ENCODE data around the gene MUCL3. TPM values are rescaled to one million over a fixed set of nuclear protein-coding genes. Genes with fewer than 3 reads are reported as not detected.
"Not testable (repeated sequence)": the region's sequence is repeated elsewhere in the genome, so short reads cannot be mapped to it uniquely, and the experiment has no call there.

Gene MUCL3
- total RNA-seq, 2 experiments from 2014 or later = not detected

DNA sequence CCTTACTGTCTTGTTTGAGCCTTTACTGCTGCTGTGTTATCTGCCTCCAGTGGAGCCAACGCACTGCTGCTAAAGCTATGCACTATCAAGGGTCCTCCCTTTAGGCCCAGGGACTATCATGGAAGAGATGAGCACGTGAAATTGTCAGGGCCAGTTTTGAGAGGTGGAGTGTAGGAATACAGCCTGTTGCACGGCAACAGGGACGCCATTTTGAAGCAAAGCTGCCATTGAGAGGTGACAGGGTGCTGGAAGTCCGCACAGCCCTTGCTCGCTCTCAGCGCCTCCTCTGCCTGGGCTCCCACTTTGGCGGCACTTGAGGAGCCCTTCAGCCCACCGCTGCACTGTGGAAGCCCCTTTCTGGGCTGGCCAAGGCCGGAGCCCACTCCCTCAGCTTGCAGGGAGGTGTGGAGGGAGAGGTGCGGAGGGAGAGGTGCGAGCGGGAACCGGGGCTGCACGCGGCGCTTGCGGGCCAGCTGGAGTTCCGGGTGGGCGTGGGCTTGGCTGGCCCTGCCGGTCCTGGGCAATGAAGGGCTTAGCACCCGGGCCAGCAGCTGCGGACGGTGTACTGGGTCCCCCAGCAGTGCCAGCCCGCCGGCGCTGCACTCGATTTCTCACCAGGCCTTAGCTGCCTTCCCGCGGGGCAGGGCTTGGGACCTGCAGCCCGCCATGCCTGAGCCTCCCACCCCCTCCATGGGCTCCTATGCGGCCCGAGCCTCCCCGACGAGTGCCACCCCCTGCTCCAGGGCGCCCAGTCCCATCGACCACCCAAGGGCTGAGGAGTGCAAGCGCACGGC, 59.5 kb downstream of the MUCL3 start:
- H3K9me3 Mint-ChIP-seq; H3K36me3 Mint-ChIP-seq (ENCODE audit: low read depth); POLR2A ChIA-PET; CTCF ChIA-PET; DNase-seq; H3K27ac Mint-ChIP-seq; H3K27me3 Mint-ChIP-seq; H3K4me3 Mint-ChIP-seq; H3K4me1 Mint-ChIP-seq: not testable (repeated sequence)

DNA sequence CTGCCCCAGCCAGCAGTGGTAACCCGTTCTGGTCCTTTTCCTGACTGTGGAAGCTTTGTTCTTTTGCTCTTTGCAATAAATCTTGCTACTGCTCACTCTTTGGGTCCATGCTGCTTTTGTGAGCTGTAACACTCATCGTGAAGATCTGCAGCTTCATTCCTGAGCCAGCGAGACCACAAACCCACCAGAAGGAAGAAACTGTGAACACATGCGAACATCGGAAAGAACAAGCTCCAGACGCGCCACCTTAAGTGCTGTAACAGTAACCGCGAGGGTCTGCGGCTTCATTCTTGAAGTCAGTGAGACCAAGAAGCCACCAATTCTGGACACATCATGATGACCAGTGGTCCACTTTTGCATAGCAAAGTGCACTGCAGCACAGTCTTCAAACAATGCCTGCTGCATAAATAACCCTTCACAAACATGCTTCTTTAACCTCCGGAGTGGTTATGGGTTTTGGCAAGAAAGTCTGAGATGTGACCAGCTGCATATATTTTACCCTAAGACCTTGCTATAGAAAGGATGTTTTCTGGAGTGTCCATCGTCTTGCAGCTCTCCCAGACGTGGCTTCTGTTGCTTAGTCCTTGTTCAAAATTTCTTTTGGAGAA, 60.6 kb downstream of the MUCL3 start:
- peaks cover 2% of the 10 kb centered on the region for H3K4me1 Mint-ChIP-seq
- H3K9me3 Mint-ChIP-seq = no peaks in the 10 kb centered on the region
- ChIA-PET POLR2A (no interaction called here), CTCF (no interaction called here)
- peaks cover 4% of the 10 kb centered on the region for H3K27me3 Mint-ChIP-seq
- no peak for DNase-seq
- H3K36me3 Mint-ChIP-seq (ENCODE audit: low read depth) = no peaks in the 10 kb centered on the region
- no peak overlapping the region for H3K4me3 Mint-ChIP-seq
- H3K27ac Mint-ChIP-seq = no peak overlapping the region

DNA sequence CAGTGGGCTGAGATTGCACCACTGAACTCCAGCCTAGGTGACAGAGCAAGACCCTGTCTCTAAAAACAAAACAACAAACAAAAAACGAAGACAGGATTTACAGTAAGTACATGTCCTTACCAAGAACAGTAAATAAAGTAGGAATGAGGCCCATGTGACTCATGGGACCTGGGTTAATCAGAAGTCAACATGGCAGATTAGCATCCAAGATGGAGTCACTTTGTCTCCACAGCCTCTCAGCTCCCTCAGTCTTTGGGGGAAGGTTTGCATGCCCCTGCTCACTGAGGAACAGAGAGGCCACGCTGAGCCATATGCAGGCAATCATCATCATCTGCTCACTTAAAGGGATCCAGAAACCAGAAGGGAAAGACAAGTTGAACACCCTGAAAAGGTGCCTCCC, 61.7 kb downstream of the MUCL3 start:
- H3K4me3 Mint-ChIP-seq = no peak overlapping the region
- H3K36me3 Mint-ChIP-seq (ENCODE audit: low read depth) = no peaks in the 10 kb centered on the region
- H3K9me3 Mint-ChIP-seq = no peaks in the 10 kb centered on the region
- peaks cover 11% of the 10 kb centered on the region for H3K27me3 Mint-ChIP-seq
- H3K27ac Mint-ChIP-seq = no peak overlapping the region
- CTCF ChIA-PET = no interaction called here
- no peak for DNase-seq
- peaks cover 2% of the 10 kb centered on the region for H3K4me1 Mint-ChIP-seq
- POLR2A ChIA-PET = no interaction called here

Other genes starting within 250 kb of the MUCL3 start
- 10 to 100 TPM; 40.5 to 41.1 TPM for gene NRM, start 250.0 kb upstream of the MUCL3 start, total RNA-seq
- 10 to 100 TPM; 49.7 to 54.6 TPM for gene MDC1, start 223.7 kb upstream of the MUCL3 start, total RNA-seq
- gene TUBB, start 220.6 kb upstream of the MUCL3 start, total RNA-seq = 1,000 to 10,000 TPM; 1,162 to 1,172 TPM
- 100 to 1,000 TPM; 125 to 131 TPM for gene FLOT1, start 198.3 kb upstream of the MUCL3 start, total RNA-seq
- gene IER3, start 196.4 kb upstream of the MUCL3 start, total RNA-seq = 10 to 100 TPM; 11.2 to 13.1 TPM
- 1 to 10 TPM; 1.8 to 3.2 TPM for gene DDR1, start 56.5 kb upstream of the MUCL3 start, total RNA-seq
- gene GTF2H4, start 32.8 kb upstream of the MUCL3 start, total RNA-seq = 10 to 100 TPM; 25.6 to 26.4 TPM
- gene VARS2, start 26.7 kb upstream of the MUCL3 start, total RNA-seq = 10 to 100 TPM; 33.6 to 37.0 TPM
- gene SFTA2, start 8.8 kb upstream of the MUCL3 start, total RNA-seq = not detected
- not detected for gene MUC21, start 42.7 kb downstream of the MUCL3 start, total RNA-seq
- not detected for gene MUC22, start 69.5 kb downstream of the MUCL3 start, total RNA-seq
- not detected for gene C6orf15, start 171.6 kb downstream of the MUCL3 start, total RNA-seq
- gene PSORS1C1, start 173.8 kb downstream of the MUCL3 start, total RNA-seq = not detected
- gene CDSN, start 179.5 kb downstream of the MUCL3 start, total RNA-seq = not detected
- gene PSORS1C2, start 198.1 kb downstream of the MUCL3 start, total RNA-seq = not detected
- 10 to 100 TPM; 36.1 to 36.7 TPM for gene CCHCR1, start 216.8 kb downstream of the MUCL3 start, total RNA-seq
- 10 to 100 TPM; 78.9 to 80.7 TPM for gene TCF19, start 217.6 kb downstream of the MUCL3 start, total RNA-seq
- not detected for gene POU5F1, start 229.7 kb downstream of the MUCL3 start, total RNA-seq